OCI-LY3 (cell line): Measurements from ENCODE around the gene CYSRT1.

Source experiments
- H2AFZ ChIP-seq: fragments of 200-600, 300-600 bp; shearing (Covaris generic); 2 replicates; pipeline ENCODE4 v1.6.0; 2014; ENCODE audit warnings: antibody characterized with exemption, low read depth, low read length
- H3K27ac ChIP-seq: fragments of 200-600, 300-600 bp; sonication (generic); 2 replicates; pipeline ENCODE4 v1.5.1; 2014; ENCODE audit warnings: mild to moderate bottlenecking, low read length, moderate library complexity, mixed read lengths
- H3K27me3 ChIP-seq: fragments of 200-600, 300-600 bp; sonication (generic); 2 replicates; pipeline ENCODE4 v1.6.1; 2014; ENCODE audit warnings: low read depth, low read length, mixed read lengths
- H3K36me3 ChIP-seq: fragments of 200-600, 300-600 bp; sonication (generic); replicated peaks from 2 replicates; pipeline ENCODE3; 2014; ENCODE audit warnings: low read depth, low read length, mixed read lengths
- H3K4me1 ChIP-seq: fragments of 300-600, 200-600 bp; sonication (generic); 2 replicates; pipeline ENCODE4 v1.6.1; 2014; ENCODE audit warnings: low read length, mixed read lengths
- H3K4me2 ChIP-seq: fragments of 200-600, 300-600 bp; sonication (generic); 2 replicates; pipeline ENCODE4 v1.6.1; 2014; ENCODE audit warnings: low read length, mixed read lengths
- H3K4me3 ChIP-seq: fragments of 300-600, 200-600 bp; sonication (generic); 2 replicates; pipeline ENCODE4 v1.5.1; 2014; ENCODE audit warnings: antibody characterized with exemption, mild to moderate bottlenecking, low read length, moderate library complexity
- H3K79me2 ChIP-seq: fragments of 300-600, 200-600 bp; shearing (Covaris generic); 2 replicates; pipeline ENCODE4 v1.6.1; 2014; ENCODE audit warnings: mild to moderate bottlenecking, low read length, mixed read lengths
- H3K9ac ChIP-seq: fragments of 300-600, 200-600 bp; shearing (Covaris generic); 2 replicates; pipeline ENCODE4 v1.6.0; 2014; ENCODE audit warnings: mild to moderate bottlenecking, low read length, moderate library complexity
- H3K9me3 ChIP-seq: fragments of 200-600, 300-600 bp; shearing (Covaris generic); 2 replicates; pipeline ENCODE4 v1.6.1; 2014; ENCODE audit warnings: low read length, mixed read lengths; ENCODE audit not compliant: insufficient read depth
- H4K20me1 ChIP-seq: fragments of 200-600, 300-600 bp; sonication (generic); 2 replicates; pipeline ENCODE4 v1.6.1; 2016; ENCODE audit warnings: low read length, mixed read lengths; ENCODE audit not compliant: insufficient read depth
- CTCF ChIP-seq: fragments of 200-600, 300-600 bp; sonication (generic); IDR thresholded peaks from 2 replicates; pipeline ENCODE4 v1.5.1; 2014; ENCODE audit warnings: antibody characterized with exemption, low read length, low read depth
- EZH2phosphoT487 ChIP-seq: fragments of 200-600 bp; shearing (Covaris generic); IDR thresholded peaks from 2 replicates; pipeline ENCODE4 v1.6.1; 2018; ENCODE audit warnings: antibody characterized with exemption, mixed run types, low read depth

Gene CYSRT1

GRCh38 chr9:137200311-137201204, 24.4 kb upstream of the CYSRT1 start, which contains the start of gene TPRN:
Gene TPRN (minus strand): TSS chr9:137200741. CDS start chr9:137200711, 30 bp downstream.
- Histone ChIP-seq H3K36me3 (no peaks in the 10 kb centered on the region), H3K79me2 (peaks cover 41% of the 10 kb centered on the region), H3K4me1 (peaks cover 26% of the 10 kb centered on the region), H3K9ac (peak within 1 kb of the TSS; percentile 76), H4K20me1 (no peaks in the 10 kb centered on the region; the same call in 1 of the 2 replicates), H3K27ac (peak within 1 kb of the TSS; percentile 60), H3K27me3 (no peaks in the 10 kb centered on the region), H3K4me2 (peak within 1 kb of the TSS; percentile 91), H3K4me3 (peak within 1 kb of the TSS; percentile 86), H3K9me3 (no peaks in the 10 kb centered on the region), H2AFZ (no peak within 1 kb of the TSS)
- no peak for TF ChIP-seq CTCF
- no peak for TF ChIP-seq EZH2phosphoT487

GRCh38 chr9:137201205-137201868, 23.6 kb upstream of the CYSRT1 start:
- peaks cover 49% of the 10 kb centered on the region for H3K79me2 ChIP-seq
- H3K9me3 ChIP-seq: no peaks in the 10 kb centered on the region
- H2AFZ ChIP-seq: no peak overlapping the region
- no peaks in the 10 kb centered on the region; the same call in 1 of the 2 replicates for H4K20me1 ChIP-seq
- H3K4me3 ChIP-seq: peak overlapping the region; percentile 84
- H3K4me1 ChIP-seq: peaks cover 29% of the 10 kb centered on the region
- H3K27me3 ChIP-seq: no peaks in the 10 kb centered on the region
- peak overlapping the region; percentile 76 for H3K9ac ChIP-seq
- TF ChIP-seq EZH2phosphoT487 (no peak), CTCF (no peak)
- peak overlapping the region; percentile 60 for H3K27ac ChIP-seq
- no peaks in the 10 kb centered on the region for H3K36me3 ChIP-seq
- H3K4me2 ChIP-seq: peak overlapping the region; percentile 91

GRCh38 chr9:137202966-137203365, 22.0 kb upstream of the CYSRT1 start:
- Histone ChIP-seq H3K4me2 (no peak overlapping the region), H3K9ac (no peak overlapping the region), H3K27me3 (no peaks in the 10 kb centered on the region), H4K20me1 (no peaks in the 10 kb centered on the region; the same call in 1 of the 2 replicates), H3K36me3 (no peaks in the 10 kb centered on the region), H2AFZ (no peak overlapping the region), H3K4me3 (no peak overlapping the region), H3K79me2 (peaks cover 60% of the 10 kb centered on the region), H3K4me1 (peaks cover 33% of the 10 kb centered on the region), H3K9me3 (no peaks in the 10 kb centered on the region), H3K27ac (no peak overlapping the region)
- TF ChIP-seq EZH2phosphoT487: no peak
- TF ChIP-seq CTCF: no peak

- H3K27ac ChIP-seq: 0 out of 2 replicates have a peak overlapping the region, but pooled peaks have one; percentile 30
- H3K9ac ChIP-seq: peak overlapping the region; percentile 83
- no peak overlapping the region for H2AFZ ChIP-seq
- no peaks in the 10 kb centered on the region for H3K27me3 ChIP-seq
- no peak for TF ChIP-seq CTCF
- no peak for TF ChIP-seq EZH2phosphoT487
- peaks cover 60% of the 10 kb centered on the region for H3K79me2 ChIP-seq
- peak overlapping the region; percentile 93 for H3K4me3 ChIP-seq
- peak overlapping the region; percentile 95 for H3K4me2 ChIP-seq
- H3K36me3 ChIP-seq: no peaks in the 10 kb centered on the region
- no peaks in the 10 kb centered on the region; the same call in 1 of the 2 replicates for H4K20me1 ChIP-seq
- H3K4me1 ChIP-seq: peaks cover 29% of the 10 kb centered on the region
- no peaks in the 10 kb centered on the region for H3K9me3 ChIP-seq
Measured at GRCh38 chr9:137204731-137205125, 20.2 kb upstream of the CYSRT1 start.
